ENCODE measurements around the gene KLHL24.

KLHL24 gene

GRCh38 chr3:183711516-183711915 lies 76.1 kb downstream of the KLHL24 start:
- no peak for DNase-seq (ENCODE audit: low read depth)
- no peak overlapping the region for H3K4me3 ChIP-seq (ENCODE audit: low read depth, low read length)
- TF ChIP-seq CTCF (IDR thresholded peaks at IDR 0.05; ENCODE audit: control insufficient read depth, extremely low read depth, insufficient read depth), result no peak

- no peak for DNase-seq (ENCODE audit: low read depth)
- no peak for TF ChIP-seq CTCF (IDR thresholded peaks at IDR 0.05; ENCODE audit: control insufficient read depth, extremely low read depth, insufficient read depth)
- no peak overlapping the region for H3K4me3 ChIP-seq (ENCODE audit: low read depth, low read length)
Measured at GRCh38 chr3:183714622-183715021, 79.2 kb downstream of the KLHL24 start.

- no peak overlapping the region for H3K4me3 ChIP-seq (ENCODE audit: low read depth, low read length)
- DNase-seq (ENCODE audit: low read depth), result no peak
- no peak for TF ChIP-seq CTCF (IDR thresholded peaks at IDR 0.05; ENCODE audit: control insufficient read depth, extremely low read depth, insufficient read depth)
Measured at GRCh38 chr3:183718012-183718411, 82.6 kb downstream of the KLHL24 start.

- no peak for TF ChIP-seq CTCF (IDR thresholded peaks at IDR 0.05; ENCODE audit: control insufficient read depth, extremely low read depth, insufficient read depth)
- DNase-seq (ENCODE audit: low read depth), result no peak
Measured at GRCh38 chr3:183725387-183725786, 90.0 kb downstream of the KLHL24 start.

GRCh38 chr3:183728204-183728603 lies 92.8 kb downstream of the KLHL24 start:
- DNase-seq (ENCODE audit: low read depth), result no peak
- no peak for TF ChIP-seq CTCF (IDR thresholded peaks at IDR 0.05; ENCODE audit: control insufficient read depth, extremely low read depth, insufficient read depth)
- no peak overlapping the region for H3K4me3 ChIP-seq (ENCODE audit: low read depth, low read length)

More at GRCh38 chr3:183725387-183725786, 90.0 kb downstream of the KLHL24 start:
- H3K4me3 ChIP-seq (ENCODE audit: low read depth, low read length), result no peak overlapping the region

GRCh38 chr3:183730361-183730760 lies 94.9 kb downstream of the KLHL24 start:
- H3K4me3 ChIP-seq (ENCODE audit: low read depth, low read length), result no peak overlapping the region
- TF ChIP-seq CTCF (IDR thresholded peaks at IDR 0.05; ENCODE audit: control insufficient read depth, extremely low read depth, insufficient read depth), result no peak
- no peak for DNase-seq (ENCODE audit: low read depth)

- H3K4me3 ChIP-seq (ENCODE audit: low read depth, low read length), result no peak overlapping the region
- no peak for TF ChIP-seq CTCF (IDR thresholded peaks at IDR 0.05; ENCODE audit: control insufficient read depth, extremely low read depth, insufficient read depth)
- no peak for DNase-seq (ENCODE audit: low read depth)
Measured at GRCh38 chr3:183731611-183732010, 96.2 kb downstream of the KLHL24 start.
